HUDEP-2 (cell line): Measurements from ENCODE around the gene IFNL1.
"Not testable (repeated sequence)": the region's sequence is repeated elsewhere in the genome, so short reads cannot be mapped to it uniquely, and the experiment has no call there.

Experiments used
- DNase-seq, 76 experiments: peaks; one replicate each; lab custom pipeline; 2025; ENCODE audit not compliant: unreplicated experiment in 76 of 76; lab: John Stamatoyannopoulos, UW

IFNL1 gene

DNA sequence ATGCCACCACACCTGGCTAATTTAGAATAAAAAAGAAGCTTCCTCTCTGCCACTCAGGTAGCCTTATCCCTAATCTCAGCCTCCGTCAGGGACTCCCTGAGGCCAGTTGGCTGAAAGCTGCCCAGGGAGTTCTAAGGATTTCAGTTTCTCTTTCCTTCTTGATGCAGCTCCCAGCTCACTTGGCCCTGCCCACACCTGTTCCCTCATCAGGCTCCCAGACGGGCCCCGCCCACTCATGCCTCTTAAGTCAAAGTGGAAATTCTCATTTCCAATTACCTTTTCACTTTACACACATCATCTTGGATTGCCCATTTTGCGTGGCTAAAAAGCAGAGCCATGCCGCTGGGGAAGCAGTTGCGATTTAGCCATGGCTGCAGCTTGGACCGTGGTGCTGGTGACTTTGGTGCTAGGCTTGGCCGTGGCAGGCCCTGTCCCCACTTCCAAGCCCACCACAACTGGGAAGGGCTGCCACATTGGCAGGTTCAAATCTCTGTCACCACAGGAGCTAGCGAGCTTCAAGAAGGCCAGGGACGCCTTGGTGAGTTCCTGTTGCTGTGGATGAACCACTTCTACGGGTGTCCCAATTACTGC lies at the start of gene IFNL1:
IFNL1 (plus strand) TSS at position 353 of the 591 bp plus-strand sequence; CDS start at position 368, 15 bp downstream.
- DNase-seq, result no peak

DNA sequence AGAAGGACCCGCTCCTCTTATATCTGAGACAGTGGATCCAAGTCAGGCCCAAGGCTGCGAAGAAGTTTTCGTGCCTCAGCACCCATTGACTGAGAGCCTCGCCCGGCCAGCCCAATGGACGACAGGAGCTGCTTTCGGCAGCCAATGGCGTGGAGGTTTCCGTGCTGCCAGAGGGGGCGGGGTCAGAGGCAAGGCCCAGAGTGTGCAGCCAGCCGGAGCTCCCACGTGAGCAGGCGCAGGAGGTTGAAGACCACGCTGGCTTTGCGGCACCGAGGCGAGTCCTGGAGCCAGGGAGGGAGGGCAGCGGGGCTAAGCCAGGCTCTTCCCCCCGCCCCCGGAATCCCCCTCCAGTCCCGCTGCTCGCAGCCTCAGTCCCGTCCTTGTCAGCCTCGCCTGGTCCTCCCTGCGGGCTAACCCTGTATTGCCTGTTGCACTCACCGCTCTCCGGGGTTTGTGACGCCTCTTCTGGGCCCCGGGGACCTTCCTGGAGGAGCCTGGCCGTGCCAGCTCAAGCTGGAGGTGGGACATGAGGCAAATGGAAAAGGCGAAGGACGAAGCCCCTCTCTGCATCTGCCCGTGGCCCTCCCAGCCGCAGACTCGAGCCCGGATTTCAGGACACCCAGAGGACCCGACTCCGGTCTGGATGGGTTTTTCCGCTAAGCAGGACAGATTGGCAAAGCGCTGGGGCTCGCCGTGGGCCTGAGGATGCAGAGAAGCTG lies 49.1 kb upstream of the IFNL1 start:
- peak; percentile 69 to 99 (median 96) for DNase-seq

GRCh38 chr19:39247701-39248664 lies 48.2 kb upstream of the IFNL1 start:
- DNase-seq, result peak in 53 of 76 experiments; percentile 18 to 68 (median 52)

DNA sequence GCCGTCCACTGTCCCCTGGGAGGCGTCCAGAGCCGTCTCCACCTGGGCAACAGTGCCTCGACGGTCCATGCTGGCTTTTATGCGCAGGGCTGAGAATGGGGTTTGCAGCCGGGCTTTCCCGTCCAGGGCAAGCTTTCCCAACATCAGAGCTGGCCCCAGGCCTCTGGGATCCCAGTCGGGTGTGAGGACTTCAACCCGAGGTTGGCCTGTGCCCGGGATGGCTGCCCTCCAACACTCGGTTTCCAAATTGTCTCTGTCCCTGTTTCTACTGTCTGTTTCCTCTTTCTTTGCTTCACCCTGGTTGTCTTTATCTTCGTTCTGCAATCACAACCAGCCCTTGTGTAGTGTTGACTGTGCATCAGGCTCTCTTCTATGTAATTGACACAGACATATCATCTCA lies 47.4 kb upstream of the IFNL1 start, which contains the start of gene IFNL4:
IFNL4 (minus strand) TSS at position 51 of the 400 bp plus-strand sequence.
- DNase-seq, result peak in 10 of 76 experiments; percentile 12 to 35 (median 17)

DNA sequence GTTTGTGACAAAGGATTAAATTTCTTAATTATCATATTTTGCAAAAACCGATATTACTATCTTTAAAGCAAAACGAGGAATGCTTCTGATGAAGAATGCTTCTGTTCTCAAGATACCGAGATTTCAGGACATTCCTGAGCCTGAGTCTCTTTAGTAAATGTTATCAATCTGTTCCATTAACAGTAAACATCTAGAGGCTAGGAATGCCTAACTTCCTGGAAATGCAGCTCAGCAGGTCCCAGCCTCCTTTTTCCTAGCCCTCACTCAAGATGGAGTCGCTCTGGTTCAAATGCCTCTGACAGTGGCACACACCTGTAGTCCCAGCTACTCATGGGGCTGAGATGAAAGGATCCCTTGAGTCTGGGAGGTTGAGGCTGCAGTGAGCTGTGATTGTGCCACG lies 45.1 kb upstream of the IFNL1 start:
- DNase-seq, result no peak

DNA sequence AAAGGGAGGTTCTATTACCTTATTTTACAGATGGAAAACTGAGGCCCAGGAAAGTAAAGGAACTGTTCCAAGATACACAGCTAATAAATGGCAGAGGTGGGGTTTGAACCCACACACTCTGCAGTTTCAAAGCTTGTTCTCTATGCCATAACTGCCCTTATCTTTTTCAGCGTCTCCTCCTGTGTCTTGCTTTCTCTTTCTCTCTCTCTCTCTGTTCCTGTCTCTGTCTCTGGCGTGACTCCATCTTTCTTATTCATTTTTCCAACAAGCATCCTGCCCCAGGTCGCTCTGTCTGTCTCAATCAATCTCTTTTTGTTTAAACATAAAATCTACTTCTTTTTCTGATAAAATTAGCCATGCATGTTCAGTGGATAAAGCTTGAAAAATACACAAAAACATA lies 44.4 kb upstream of the IFNL1 start:
- peak in 25 of 76 experiments; percentile 9 to 51 (median 29) for DNase-seq

GRCh38 chr19:39252458-39252857 lies 43.7 kb upstream of the IFNL1 start:
- peak in 43 of 76 experiments; percentile 20 to 75 (median 40) for DNase-seq

GRCh38 chr19:39253374-39254149 lies 42.6 kb upstream of the IFNL1 start:
- peak in 9 of 76 experiments; percentile 15 to 36 (median 20) for DNase-seq

- peak in 68 of 76 experiments; percentile 9 to 82 (median 58) for DNase-seq
These were observed 41.5 kb upstream of the IFNL1 start for GRCh38 chr19:39254531-39255345.

DNA sequence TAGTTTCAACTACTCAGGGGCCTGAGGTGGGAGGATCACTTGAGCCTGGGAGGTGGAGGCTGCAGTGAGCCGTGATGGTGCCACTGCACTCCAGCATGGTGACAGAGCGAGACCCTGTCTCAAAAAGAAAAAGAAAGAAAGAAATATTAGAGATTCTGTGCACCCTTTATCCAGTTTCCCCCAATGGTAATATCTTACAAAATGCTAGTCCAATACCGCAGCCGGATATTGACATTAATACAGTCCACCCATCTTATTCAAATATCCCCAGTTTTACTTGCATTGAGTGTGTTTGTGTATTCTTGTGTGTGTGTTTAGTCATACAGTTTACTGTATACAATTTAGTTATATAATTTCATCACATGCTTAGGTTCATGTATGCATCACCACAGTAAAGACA lies 39.0 kb upstream of the IFNL1 start:
- DNase-seq, result no peak

- DNase-seq, result no peak
These were observed 34.5 kb upstream of the IFNL1 start for GRCh38 chr19:39261704-39262103.

DNA sequence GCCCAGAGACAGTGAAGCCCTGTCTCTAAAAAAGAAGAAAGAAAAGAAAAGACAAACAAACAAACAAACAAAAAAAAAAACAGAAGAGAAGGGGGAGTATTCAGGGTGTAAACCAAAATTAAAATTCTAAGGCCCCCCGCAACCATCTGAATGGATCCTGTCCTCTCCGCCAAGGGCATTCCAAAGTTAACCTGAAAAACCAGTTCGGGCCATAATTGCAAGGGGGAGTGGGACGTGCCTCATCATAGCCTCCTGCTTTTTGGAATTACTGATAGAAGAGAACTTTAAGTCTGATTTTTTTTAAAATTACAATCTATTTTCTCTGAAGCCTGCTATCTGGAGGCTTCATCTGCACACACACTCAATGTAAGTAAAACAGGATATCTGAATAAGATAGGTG lies 33.7 kb upstream of the IFNL1 start:
- no peak for DNase-seq

- DNase-seq, result no peak
These were observed 32.3 kb upstream of the IFNL1 start for GRCh38 chr19:39263912-39264305.

- peak in 1 of 76 experiments; percentile 3 for DNase-seq
These were observed 31.6 kb upstream of the IFNL1 start for GRCh38 chr19:39264306-39265290.

DNA sequence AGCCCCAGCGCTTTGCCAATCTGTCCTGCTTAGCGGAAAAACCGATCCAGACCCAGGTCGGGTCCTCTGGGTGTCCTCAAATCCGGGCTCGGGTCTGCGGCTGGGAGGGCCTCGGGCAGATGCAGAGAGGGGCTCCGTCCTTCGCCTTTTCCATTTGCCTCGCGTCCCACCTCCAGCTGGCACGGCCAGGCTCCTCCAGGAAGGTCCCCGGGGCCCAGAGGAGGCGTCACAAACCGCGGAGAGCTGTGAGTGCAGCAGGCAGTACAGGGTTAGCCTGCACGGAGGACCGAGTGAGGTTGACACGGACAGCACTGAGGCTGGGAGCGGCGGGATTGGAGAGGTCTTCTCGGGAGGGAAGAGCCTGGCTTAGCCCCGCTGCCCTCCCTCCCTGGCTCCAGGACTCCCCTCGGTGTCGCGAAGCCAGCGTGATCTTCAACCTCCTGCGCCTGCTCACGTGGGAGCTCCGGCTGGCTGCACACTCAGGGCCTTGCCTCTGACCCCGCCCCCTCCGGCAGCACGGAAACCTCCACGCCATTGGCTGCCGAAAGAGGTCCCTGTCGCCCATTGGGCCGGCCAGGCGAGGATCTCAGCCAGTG lies 30.8 kb upstream of the IFNL1 start:
- DNase-seq, result no peak

GRCh38 chr19:39268085-39268484 lies 28.1 kb upstream of the IFNL1 start, which contains the start of gene IFNL2:
Gene IFNL2 (plus strand): TSS chr19:39268396. CDS start chr19:39268569, 173 bp downstream.
- DNase-seq, result not testable (repeated sequence)

GRCh38 chr19:39268531-39269223 lies 27.5 kb upstream of the IFNL1 start:
- not testable (repeated sequence) for DNase-seq
